Suprapubic skin (tissue), 4 donors: ENCODE results near the gene YIPF2.
A peak's percentile ranks its signal among the peaks of the same experiment; 100 is the strongest.

Experiments used
- POLR2A ChIP-seq, 2 donors: fragments of 450-650 bp; IDR thresholded peaks; one replicate each; pipeline ENCODE4 v1.6.1; 2017; ENCODE audit warnings: antibody characterized with exemption in 2 of 2, mild to moderate bottlenecking in 2 of 2, moderate library complexity in 2 of 2
- POLR2AphosphoS5 ChIP-seq, 3 donors: sonication (generic); formaldehyde crosslinking; IDR thresholded peaks; one replicate each; pipeline ENCODE4 v1.6.1; 2017; ENCODE audit warnings: antibody characterized with exemption in 3 of 3
- TF ChIP-seq, protein P1 (sequence below), 2 donors: fragments of 200-600 bp in 1 of 2; fragments of 450-650 bp in 1 of 2; sonication (generic) in 1 of 2; IDR thresholded peaks; one replicate each; pipeline ENCODE4 v1.5.1; 2016 to 2019; ENCODE audit warnings: antibody characterized with exemption in 2 of 2, mild to moderate bottlenecking in 1 of 2, moderate library complexity in 1 of 2

- TF ChIP-seq, protein P1, sequence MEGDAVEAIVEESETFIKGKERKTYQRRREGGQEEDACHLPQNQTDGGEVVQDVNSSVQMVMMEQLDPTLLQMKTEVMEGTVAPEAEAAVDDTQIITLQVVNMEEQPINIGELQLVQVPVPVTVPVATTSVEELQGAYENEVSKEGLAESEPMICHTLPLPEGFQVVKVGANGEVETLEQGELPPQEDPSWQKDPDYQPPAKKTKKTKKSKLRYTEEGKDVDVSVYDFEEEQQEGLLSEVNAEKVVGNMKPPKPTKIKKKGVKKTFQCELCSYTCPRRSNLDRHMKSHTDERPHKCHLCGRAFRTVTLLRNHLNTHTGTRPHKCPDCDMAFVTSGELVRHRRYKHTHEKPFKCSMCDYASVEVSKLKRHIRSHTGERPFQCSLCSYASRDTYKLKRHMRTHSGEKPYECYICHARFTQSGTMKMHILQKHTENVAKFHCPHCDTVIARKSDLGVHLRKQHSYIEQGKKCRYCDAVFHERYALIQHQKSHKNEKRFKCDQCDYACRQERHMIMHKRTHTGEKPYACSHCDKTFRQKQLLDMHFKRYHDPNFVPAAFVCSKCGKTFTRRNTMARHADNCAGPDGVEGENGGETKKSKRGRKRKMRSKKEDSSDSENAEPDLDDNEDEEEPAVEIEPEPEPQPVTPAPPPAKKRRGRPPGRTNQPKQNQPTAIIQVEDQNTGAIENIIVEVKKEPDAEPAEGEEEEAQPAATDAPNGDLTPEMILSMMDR (IDR thresholded peaks at IDR 0.05), result no peak
- TF ChIP-seq POLR2A (IDR thresholded peaks at IDR 0.05) (peak in 1 of 2 donors; percentile 92), POLR2AphosphoS5 (IDR thresholded peaks at IDR 0.05) (peak; percentile 61 to 87 (median 82))
Observed at GRCh38 chr19:10960314-10961072, 32.1 kb upstream of the YIPF2 start, which contains the start of gene SMARCA4.
